Right lobe of liver (tissue), 6 donors: ENCODE results near the gene SELPLG. TPM values are rescaled to one million over a fixed set of nuclear protein-coding genes. Genes with fewer than 3 reads are reported as not detected.

Experiments
- ATAC-seq, 4 donors: fragments of 200-7000 bp; cut with Tn5 transposase; one replicate each; pipeline ENCODE4 v1.9.1; 2020; ENCODE audit warnings: mild to moderate bottlenecking in 4 of 4, moderate library complexity in 4 of 4
- DNase-seq, 3 donors: peaks; one replicate each; pipeline ENCODE4 v3.0.0-alpha.2; 2020
- H3K27ac ChIP-seq, 3 donors: fragments of 200-600 bp; one replicate each; pipeline ENCODE4 v1.8.0; 2022
- H3K27me3 ChIP-seq, 2 donors: fragments of 200-600 bp; one replicate each; pipeline ENCODE4 v1.8.0; 2022
- H3K36me3 ChIP-seq, 4 donors: fragments of 200-600 bp; sonication (generic) in 1 of 4; one replicate each; pipeline versions ENCODE4 v1.5.1 to v1.8.0; 2017 to 2022; ENCODE audit warnings: control low read depth in 1 of 4
- H3K4me1 ChIP-seq, 4 donors: fragments of 200-600 bp; sonication (generic) in 1 of 4; one replicate each; pipeline versions ENCODE4 v1.5.1 to v1.8.0; 2017 to 2022; ENCODE audit warnings: control low read depth in 1 of 4
- H3K4me3 ChIP-seq, 3 donors: fragments of 200-600 bp; one replicate each; pipeline ENCODE4 v1.8.0; 2022
- H3K9me3 ChIP-seq, 4 donors: fragments of 200-600 bp; sonication (generic) in 1 of 4; one replicate each; pipeline versions ENCODE4 v1.5.1 to v1.8.0; 2017 to 2022; ENCODE audit warnings: control low read depth in 1 of 4
- CTCF ChIP-seq, 4 donors: fragments of 200-600 bp in 3 of 4; fragments of 450-650 bp in 1 of 4; IDR thresholded peaks; one replicate each; pipeline versions ENCODE4 v1.5.1 to v1.8.0; 2016 to 2022; ENCODE audit warnings: antibody characterized with exemption in 4 of 4, mild to moderate bottlenecking in 2 of 4
- POLR2A ChIP-seq: fragments of 450-650 bp; IDR thresholded peaks from one replicate; pipeline ENCODE4 v1.6.1; 2017; ENCODE audit warnings: antibody characterized with exemption, mild to moderate bottlenecking
- WGBS: methylation state at CpG from one replicate; pipeline ENCODE4 v1.1.6; 2018; ENCODE audit warnings: low coverage, low lambda C conversion rate; ENCODE audit not compliant: insufficient coverage; ENCODE audit errors: missing lambda C conversion rate; 5-methylcytosine and 5-hydroxymethylcytosine counted together
- intact Hi-C, 2 donors: fragments of 100-400 bp; cut with DNase I; formaldehyde crosslinking; loops; one replicate each; pipeline versions ENCODE4 v1.11.2 to v1.14.1; 2022
- total RNA-seq, 6 experiments: library from RNA; depleted of rRNA in 2 of 6; stranded (reverse); fragments of >200 nt in 2 of 6; fragmentation: NEBNext Ultra II Directional in 3 of 6; extraction: Animal tissue kit (Norgen Biotek cat#: 25700) in 3 of 6; gene quantifications; one replicate each; pipeline versions ENCODE4 v1.1.0 to v1.2.4, GENCODE V29; 2016 to 2023
- donor health status: DM: no; HTN: yes; CAD: no.
- donor health status: DM: no; HTN: no; CAD: no.
- donor health status: DM: no; HTN: no; CAD: no.
- donor health status: DM: no; HTN: yes; CAD: no.
- donor health status: DM: no; HTN: yes; CAD: no.

Gene SELPLG
- total RNA-seq, 6 experiments from 2014 or later, result 1.5 to 6.0 (median 3.1) TPM

GRCh38 chr12:108650083-108650482 is 16.4 kb upstream of the SELPLG start:
- peaks cover 0 to 3% (median 0%) of the 10 kb centered on the region in 4 donors for H3K4me1 ChIP-seq
- no peak for TF ChIP-seq POLR2A
- TF ChIP-seq CTCF (IDR thresholded peaks at IDR 0.05), result no peak
- H3K27me3 ChIP-seq, result no peaks in the 10 kb centered on the region
- WGBS, result 48% methylated on average over 2 of the region's 2 CpGs
- peaks cover 0 to 26% (median 10%) of the 10 kb centered on the region in 4 donors for H3K36me3 ChIP-seq
- intact Hi-C loops, result loop anchor here in 1 of 2 donors (10.0 kb wide), 1 partner anchor 145 kb away; no protein-coding TSS in a partner anchor
- H3K27ac ChIP-seq, result no peak overlapping the region
- ATAC-seq (no peak), DNase-seq (no peak)
- H3K9me3 ChIP-seq, result no peaks in the 10 kb centered on the region
- H3K4me3 ChIP-seq, result no peak overlapping the region

DNA sequence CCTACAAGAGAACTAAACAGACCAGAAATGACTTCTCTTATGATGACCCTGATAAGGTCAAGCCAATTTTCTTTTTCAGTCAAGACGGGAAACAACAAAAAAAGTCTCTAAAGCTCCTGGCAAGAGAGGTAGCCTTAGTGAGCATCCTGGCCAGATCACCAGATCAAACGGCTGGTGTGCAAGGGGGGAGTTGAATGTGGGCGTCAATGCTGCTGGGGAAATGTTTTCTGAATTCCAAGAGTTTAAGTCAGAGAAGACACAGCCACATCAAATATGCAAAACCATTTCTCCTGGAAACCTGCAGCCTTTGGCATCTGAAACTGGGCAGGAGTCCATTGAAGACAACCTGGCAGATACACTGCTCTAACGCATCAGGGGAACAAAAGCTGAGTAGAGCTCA is 16.0 kb upstream of the SELPLG start:
- no peaks in the 10 kb centered on the region for H3K9me3 ChIP-seq
- no peak overlapping the region for H3K4me3 ChIP-seq
- 28% methylated on average over 4 of the region's 4 CpGs for WGBS
- H3K4me1 ChIP-seq, result peaks cover 0 to 5% (median 0%) of the 10 kb centered on the region in 4 donors
- intact Hi-C loops, result loop anchor here in 1 of 2 donors (10.0 kb wide), 1 partner anchor 145 kb away; no protein-coding TSS in a partner anchor
- no peak for TF ChIP-seq POLR2A
- TF ChIP-seq CTCF (IDR thresholded peaks at IDR 0.05), result no peak
- H3K27ac ChIP-seq, result no peak overlapping the region
- no peaks in the 10 kb centered on the region for H3K27me3 ChIP-seq
- DNase-seq (no peak), ATAC-seq (no peak)
- H3K36me3 ChIP-seq, result peaks cover 0 to 26% (median 10%) of the 10 kb centered on the region in 4 donors

- peaks cover 0 to 26% (median 10%) of the 10 kb centered on the region in 4 donors for H3K36me3 ChIP-seq
- no peak for DNase-seq
- no peak overlapping the region for H3K4me3 ChIP-seq
- no peaks in the 10 kb centered on the region for H3K27me3 ChIP-seq
- WGBS, result 93% methylated on average over 6 of the region's 6 CpGs
- peaks cover 0 to 10% (median 1%) of the 10 kb centered on the region in 4 donors for H3K4me1 ChIP-seq
- ATAC-seq, result no peak
- no peaks in the 10 kb centered on the region for H3K9me3 ChIP-seq
- intact Hi-C loops, result no loop called here
- TF ChIP-seq CTCF (IDR thresholded peaks at IDR 0.05), result no peak
- no peak for TF ChIP-seq POLR2A
- no peak overlapping the region for H3K27ac ChIP-seq
Measured at GRCh38 chr12:108649126-108649525, 15.4 kb upstream of the SELPLG start.

- Histone ChIP-seq H3K4me1 (peaks cover 0 to 18% (median 2%) of the 10 kb centered on the region in 4 donors), H3K27me3 (no peaks in the 10 kb centered on the region), H3K27ac (no peak overlapping the region), H3K4me3 (no peak overlapping the region), H3K9me3 (no peaks in the 10 kb centered on the region), H3K36me3 (peaks cover 0 to 26% (median 10%) of the 10 kb centered on the region in 4 donors)
- 89% methylated on average over 6 of the region's 9 CpGs for WGBS
- DNase-seq, result no peak
- TF ChIP-seq POLR2A (no peak), CTCF (IDR thresholded peaks at IDR 0.05) (no peak)
- intact Hi-C loops, result no loop called here
- no peak for ATAC-seq
Measured at GRCh38 chr12:108648371-108648770, 14.7 kb upstream of the SELPLG start.
